NCI-H526 (cell line): Measurements from ENCODE around the gene FBXL17.
"Not testable (repeated sequence)": the region's sequence is repeated elsewhere in the genome, so short reads cannot be mapped to it uniquely, and the experiment has no call there.

Source experiments
- DNase-seq, 2 experiments: peaks; one replicate each; lab custom pipeline; 2025; lab: John Stamatoyannopoulos, UW

Gene FBXL17

DNA sequence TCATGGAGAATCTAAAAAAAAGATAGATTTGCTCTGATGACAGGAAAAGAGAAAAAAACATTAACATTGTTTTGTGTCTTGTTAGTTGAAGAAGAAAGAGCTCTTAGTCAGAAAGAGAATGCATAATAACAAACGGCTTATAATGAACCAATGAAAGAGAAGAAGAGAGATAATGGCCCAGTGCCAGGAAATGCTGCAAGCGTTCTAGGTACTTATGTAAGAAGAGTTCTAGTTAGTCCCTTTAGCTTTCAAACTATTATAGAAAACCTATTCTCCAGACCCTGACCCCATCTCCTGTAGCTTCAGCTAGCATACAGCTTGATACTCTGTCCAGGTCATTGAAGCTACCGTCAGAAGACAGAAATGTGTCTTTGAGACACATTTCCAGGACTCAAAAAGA lies 70.2 kb downstream of the FBXL17 start:
- DNase-seq, result no peak

DNA sequence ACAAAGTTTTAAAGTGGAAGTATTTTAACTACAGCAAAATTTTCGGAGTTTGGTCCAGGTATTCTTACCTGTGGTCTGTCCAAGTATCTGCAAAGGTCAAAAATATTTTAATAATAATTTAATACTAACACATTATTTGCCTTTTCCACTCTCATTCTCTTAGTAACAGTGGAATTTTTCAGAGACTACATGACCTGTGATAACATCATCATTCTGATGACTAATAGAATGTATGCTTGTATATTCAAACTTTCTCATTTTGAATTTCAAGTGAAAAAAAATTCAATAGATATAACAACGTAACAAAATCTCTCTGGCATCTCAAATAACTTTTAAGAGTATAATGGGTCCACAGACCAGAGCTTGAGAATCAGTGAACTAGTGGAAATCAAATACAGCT lies 78.3 kb downstream of the FBXL17 start:
- no peak for DNase-seq

DNA sequence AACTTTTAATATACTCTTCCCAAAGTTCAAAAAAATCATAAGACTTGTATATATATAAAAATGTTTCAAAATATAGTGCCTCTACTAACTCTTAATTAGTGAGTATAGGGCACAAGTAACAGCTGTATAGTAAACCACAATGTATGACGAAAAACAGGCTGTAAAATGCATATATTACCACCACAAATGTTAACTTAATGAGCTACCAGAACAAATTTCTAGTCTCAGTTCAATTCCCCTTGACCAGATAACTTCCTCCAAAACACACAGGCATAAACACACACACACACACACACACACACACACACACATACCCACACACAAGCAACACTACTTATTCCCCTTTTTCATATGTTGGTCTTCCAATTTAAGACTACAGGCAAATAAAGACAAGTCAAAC lies 78.8 kb downstream of the FBXL17 start:
- no peak for DNase-seq

DNA sequence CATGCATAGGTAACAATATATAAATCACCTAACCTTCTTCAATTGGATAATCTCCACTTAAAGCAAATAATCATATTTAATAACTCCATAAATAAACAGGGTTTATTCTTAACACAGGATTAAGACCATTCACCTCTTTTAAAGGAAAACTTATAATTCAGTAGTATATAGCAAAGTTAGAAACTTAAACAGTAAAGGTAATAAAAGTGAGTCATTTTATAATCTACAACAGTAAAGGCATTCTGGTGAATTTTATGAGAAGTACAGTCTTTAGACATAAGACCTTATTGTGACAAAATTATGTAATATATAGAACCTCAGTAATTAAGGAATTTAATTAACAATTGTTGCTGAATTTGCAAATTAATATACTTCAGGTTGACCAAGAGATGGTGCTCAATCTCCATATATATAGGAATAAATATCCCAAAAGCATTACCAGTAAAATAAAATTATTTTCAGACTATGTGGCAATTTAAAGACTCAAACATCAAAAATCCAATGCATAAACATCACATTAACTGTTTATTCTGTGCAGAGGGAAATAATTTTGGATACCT lies 84.8 kb downstream of the FBXL17 start:
- DNase-seq, result no peak

DNA sequence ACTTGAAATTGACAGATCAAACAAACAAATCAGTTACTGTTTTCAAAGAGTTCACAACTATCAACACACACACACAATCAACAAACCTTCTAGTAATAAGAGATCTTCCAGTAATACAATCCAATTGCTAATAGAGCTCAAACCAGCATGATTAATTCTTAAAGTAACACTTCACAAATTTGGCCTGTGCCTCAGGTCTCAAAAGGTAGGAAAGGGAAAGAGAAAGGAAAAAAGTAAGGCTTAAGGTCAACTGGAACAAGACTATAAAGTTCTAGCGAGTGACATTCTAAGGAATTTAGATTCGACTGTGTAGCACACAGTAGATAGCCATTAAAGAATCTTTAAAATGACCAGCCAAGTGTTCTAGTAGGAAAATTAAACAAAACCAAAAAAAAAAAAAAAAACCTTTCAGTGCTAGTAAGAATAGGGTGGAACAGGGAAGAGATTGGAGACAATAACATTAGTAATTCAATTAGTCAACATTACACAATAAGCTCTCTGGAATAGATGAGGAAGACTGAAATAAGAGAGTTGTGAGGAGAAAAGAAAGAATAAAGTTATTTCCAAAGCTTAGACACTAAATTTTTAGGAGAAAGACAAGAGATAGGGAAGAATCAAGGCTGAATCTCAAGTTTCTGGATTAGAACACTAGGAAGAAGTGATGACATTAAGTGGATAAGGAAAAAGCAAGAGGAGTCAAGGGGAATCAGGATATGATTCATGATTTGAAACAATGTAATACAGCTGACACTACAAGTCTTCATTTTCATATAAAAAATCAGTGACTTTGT lies 86.1 kb downstream of the FBXL17 start:
- no peak for DNase-seq

DNA sequence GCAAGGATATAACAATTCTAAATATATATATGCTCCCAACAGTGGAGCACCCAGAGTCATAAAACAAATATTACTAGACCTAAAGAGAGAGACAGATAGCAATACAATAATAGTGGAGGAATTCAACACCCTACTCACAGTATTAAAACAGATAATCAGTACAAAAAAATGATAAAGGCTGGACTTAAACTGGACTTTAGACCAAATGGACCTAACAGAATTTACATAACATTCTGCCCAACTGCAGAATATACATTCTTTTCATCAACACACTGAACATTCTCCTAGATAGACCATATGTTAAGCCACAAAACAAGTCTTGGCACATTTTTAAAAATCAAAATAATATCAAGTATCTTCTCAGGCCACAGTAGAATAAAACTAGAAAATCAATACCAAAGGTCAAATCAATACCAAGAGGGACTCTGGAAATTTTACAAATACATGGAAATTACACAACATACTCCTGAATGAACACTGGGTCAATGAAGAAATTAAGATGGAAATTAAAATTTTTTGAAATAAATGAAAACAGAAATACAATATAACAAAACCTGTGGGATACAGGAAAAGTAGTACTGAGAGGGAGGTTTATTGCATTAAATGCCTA lies 100.8 kb downstream of the FBXL17 start:
- no peak for DNase-seq

DNA sequence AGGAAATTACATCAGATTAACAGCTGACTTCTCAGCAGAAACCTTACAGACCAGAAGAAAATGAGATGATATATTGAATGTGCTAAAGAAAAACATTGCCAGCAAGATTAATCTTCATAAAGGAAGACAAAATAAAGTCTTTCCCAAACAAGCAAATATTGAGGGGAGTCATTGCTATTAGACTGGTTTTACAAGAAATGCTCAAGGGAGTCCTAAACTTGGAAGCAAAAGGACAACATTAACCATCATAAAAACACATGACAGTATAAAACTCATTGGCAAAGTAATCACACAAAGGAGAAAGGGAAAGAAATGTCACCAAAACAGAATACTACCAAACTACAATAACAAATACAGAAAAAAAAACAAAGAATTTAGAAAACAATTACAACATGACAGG lies 101.7 kb downstream of the FBXL17 start:
- DNase-seq, result no peak

DNA sequence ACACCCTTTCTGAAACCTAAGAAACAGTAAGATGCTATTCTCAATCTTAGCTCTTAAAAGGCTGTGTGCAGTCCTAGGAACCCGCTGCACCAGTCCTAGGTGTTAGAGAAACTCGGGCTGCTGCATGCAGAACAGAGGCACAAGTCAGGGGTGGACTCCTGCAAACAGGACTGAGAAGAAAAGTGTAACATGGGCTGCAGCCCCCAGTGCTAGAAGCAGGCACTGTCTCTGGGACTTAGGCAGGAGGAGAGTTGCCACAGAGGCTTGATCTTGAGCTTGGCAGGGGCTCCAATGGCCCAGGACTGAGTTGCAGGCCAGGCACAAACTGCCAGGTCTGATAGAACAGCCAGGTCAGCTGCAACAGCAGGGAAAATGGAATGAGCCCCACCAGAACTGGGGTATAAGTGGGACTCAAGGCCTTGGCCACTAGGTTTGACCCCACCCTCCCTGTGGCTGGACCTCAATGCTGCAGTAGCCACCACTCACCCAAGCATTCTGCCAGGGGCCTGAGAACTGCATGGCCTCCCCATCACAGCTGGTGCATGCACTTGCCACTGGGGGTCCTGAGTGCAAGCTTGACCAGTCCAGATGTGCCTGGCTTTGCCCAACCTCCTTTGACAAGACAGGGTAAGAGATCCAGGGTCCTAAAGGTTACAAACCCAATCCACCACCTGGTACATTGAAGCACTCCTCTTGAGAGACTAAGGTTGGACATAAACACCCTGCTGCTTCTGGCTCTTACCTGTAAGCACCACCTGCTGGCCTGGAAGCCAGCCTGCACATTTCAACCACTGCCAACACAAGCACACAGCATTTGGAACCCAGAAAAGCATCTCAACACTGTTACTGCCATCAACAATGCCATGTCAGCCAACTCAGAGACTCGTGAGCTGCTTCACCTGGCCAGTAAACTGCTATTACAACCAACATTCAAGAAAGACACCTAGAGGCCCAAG lies 103.3 kb downstream of the FBXL17 start:
- DNase-seq, result no peak

DNA sequence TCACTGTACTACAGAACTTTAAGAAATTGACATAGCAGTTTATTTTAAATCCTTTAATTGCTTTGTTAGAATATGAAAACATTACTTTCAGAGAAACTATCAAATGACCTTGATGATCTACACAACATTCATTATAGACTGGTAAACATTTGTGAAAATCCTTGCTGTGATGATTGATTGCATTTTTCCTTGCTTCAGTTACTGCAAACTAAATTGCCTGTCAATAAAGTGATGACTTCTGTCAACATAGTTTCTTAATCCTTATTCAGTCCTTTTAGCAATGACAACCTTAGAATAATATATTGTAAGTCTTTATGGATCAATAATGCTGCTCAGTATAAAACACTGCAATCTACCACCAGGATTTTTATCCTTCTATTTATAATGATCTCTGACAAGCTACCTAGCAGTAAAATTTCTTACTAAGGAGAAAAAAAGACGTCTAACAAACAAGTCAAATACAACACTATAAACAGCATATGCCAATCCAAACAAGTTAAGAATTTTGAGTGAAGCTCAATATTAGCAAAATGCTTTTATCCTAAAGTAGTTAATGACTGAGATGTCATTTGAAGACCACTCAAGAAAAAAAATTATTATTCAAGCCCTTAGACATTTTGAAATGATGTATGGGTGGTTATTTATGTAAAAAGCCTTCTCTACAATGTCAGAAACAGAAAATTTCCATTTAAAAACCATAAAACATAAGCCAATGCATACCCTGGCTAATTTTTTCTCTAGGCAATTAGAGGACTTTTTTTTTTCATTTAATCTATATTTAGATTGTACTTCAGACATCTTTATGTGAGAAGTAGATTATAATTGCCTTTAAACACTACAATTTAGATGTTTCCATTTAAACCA lies 105.5 kb downstream of the FBXL17 start:
- no peak for DNase-seq

DNA sequence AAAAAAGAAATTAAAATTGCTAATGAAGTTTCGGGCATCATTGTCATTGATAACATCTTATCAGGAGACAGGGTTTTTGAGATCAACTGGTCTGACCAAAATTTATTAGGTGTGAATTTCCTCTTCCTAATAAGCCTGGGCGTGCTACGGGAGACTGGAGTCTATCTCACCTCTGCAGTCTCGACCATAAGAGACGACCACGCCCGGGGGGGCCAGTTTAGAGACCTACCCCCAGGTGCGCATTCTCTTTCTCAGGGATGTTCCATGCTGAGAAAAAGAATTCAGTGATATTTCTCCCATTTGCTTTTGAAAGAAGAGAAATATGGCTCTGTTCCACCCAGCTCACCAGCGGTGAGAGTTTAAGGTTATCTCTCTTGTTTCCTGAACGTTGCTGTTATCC lies 107.8 kb downstream of the FBXL17 start:
- DNase-seq, result not testable (repeated sequence)

DNA sequence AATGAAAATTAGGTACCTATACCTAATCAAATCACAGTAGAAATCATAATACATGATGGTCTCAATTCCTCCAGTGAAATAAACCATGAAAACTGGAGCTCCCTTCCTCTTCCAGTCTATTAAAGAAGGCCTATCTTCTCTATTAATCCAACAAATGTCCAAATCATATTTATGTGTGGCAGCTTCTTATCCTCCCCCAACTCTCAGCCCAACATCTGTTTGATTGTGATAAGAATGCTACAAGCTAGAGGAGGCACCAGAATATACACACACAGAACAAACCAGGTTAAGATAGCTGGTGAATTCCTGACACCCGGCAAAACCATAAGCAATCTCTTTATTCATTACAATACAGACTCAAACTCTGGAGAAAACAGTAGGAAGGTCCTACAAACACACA lies 110.8 kb downstream of the FBXL17 start:
- DNase-seq, result no peak

DNA sequence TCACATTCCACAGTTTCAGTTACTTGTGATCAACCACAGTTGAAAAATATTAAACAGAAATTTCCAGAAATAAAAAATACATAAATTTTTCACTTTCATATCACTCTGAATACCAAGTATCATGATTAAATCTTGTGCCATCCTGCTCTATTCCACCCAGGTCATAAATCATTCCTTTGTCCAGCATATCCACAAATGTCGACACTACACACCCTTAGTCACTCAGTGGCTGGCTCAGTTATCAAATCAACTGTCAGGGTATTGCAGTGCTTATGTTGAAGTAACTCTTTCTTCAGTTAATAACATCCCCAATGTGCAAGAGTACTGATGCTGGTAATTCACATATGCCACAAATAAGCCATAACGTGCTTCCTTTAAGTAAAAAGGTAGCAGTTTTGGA lies 115.7 kb downstream of the FBXL17 start:
- no peak for DNase-seq

DNA sequence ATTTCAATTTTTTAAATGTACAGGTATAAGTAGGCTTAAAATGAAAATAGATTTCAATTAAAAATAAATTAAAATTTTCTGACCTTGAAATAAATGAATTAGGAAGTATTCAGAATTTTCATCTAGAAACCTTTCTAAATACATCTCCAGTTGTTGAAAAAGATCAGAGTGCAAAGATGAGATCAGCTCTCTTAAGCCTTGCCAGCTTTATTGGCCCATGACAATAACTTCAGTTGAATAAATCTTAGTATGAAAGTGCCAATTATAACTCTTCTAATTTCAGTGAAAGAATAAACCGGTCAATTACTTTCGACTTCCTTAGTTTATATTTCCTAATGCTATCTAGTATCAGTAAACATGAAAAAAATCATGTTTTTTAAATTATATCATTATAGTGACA lies 117.4 kb downstream of the FBXL17 start:
- DNase-seq, result no peak

DNA sequence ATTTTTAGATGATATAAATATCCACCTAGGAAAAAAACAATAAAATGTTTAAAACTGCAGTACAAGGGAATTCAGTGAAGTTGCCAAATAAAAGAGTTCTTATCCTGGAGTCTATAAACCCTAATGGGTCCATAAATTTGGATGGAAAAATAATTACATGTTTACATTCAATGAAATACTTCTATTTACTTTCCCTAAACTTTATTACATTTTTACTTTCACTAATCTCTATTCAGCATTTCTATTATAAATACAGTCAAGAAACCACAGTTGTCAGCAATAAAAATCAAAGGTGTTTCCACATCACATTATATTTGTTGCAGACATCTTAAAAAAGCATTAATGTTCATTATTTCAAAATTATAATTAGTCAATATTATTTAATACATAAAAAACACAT lies 118.6 kb downstream of the FBXL17 start:
- DNase-seq, result no peak

DNA sequence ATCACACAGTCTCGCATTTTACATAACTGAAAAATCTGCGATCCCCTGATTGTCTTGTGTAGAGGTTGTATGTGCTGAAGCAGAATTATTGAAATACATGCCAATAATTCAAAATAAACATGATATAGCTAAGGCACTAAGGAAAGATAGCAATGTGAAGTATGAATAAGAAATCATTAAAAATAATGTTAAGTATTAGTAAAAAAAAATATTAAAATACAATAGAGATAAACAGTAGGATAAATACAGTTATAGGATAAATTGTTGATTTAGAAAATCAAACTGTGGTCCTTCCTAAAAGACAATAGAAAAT lies 121.1 kb downstream of the FBXL17 start:
- no peak for DNase-seq

DNA sequence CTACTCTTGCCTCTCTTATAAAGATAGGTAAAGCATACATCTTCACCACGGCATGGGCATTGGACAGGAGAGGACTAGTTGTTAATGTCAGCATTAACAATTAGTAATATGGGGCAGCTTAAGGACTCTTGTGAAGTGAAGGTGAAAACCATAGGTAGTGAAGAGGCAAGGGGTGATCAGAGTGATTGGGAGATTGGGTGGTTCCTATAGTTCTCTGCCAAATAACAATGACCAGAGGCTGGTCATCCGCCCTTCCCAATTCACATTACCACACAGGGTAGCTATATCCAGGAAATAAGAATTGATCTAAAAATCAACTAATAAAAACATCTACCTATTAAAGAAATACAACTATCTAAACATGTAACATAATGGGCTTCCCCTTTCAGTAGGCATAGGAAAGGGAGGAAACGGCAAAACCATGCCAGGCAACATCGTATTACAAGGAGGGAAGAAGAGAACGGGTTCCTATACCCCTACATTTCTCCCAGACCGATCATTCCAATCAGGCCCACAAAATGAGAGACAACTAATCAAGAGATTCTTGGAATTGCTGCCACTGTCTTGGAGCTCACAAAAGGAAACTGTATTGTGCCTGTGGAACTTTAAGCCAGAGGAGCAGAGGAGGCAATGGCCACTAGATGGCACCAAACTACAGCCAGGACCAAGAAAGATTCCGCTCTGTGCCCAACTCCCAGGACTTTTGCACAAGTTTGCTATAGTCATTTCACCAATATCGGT lies 121.6 kb downstream of the FBXL17 start:
- peak; percentile 4 to 63 for DNase-seq

DNA sequence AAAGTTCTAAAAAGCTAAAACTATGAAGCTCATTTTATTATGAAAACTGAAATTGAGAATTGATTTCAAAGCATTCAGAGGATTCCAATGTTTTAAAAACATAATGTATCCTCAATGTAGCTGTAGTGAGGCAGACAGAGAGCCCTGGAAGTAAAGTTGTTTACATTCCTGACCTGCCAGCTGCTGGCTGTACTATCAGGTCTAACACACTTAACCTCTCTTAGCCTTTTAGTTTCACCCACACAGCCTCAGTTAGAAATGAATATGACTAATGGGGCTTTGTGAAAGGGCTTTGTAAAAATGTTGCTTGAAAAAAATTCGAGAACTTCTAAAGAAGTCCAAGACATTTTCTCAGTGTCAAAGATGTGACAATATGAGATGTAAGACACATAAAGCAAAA lies 122.6 kb downstream of the FBXL17 start:
- no peak for DNase-seq

DNA sequence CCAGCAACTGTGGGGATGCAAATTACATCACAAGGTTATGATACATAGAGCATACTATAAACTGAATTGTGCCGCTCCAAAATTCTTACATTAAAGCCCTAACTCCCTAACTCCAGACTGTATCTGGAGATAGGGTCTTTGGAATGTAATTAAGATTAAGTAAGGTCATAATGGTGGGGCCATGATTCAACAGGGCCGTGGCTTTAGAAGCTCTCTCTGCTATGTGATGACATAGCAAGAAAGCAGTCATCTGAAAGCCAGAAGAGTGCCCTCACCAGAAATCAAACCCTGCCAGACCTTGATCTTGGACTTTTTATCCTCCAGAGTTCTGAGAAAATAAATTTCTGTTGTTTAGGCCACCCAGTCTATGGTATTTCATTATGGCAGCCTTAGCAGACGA lies 123.9 kb downstream of the FBXL17 start:
- no peak for DNase-seq

DNA sequence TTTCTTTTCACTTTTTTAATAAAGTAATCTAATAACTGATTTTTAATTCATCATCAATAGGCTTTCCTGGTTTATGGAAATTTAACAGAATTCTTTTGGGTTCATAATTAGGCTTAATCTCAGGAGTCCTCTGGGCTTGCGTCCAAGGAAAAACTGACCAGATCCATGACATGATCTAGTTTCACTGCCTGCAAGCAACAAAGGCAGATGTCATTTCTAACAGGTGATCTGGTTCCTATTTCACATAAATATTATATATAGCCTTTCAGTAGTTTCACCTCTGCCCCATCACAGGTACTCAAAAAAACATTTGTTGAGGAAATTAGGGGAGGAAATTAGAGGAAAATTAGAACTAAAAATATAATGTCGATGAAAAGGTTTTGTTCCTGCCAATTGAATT lies 126.4 kb downstream of the FBXL17 start:
- DNase-seq, result no peak

DNA sequence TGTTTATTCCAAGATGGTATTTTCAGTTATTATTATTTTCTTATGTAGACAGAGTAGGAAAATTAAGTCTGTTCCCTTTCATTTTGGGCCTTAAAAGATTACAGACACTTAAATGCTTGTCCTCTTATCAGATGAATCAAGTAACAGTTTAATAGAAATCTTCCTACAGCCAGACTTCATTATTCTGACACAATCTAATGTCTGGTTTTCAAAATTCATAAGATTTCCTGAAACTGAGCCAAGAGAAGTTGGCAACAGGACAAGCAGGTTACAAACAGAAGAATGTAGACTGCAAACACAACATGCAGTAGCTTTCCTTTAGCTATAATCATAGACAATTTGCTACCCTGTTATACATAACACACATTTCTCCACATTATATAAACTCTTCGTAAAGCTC lies 130.5 kb downstream of the FBXL17 start:
- no peak for DNase-seq
